Measurements from ENCODE around the gene VAPA. TPM values are rescaled to one million over a fixed set of nuclear protein-coding genes. Genes with fewer than 3 reads are reported as not detected.

VAPA gene
- total RNA-seq, 2 experiments from 2014 or later: 125 to 129 TPM

DNA sequence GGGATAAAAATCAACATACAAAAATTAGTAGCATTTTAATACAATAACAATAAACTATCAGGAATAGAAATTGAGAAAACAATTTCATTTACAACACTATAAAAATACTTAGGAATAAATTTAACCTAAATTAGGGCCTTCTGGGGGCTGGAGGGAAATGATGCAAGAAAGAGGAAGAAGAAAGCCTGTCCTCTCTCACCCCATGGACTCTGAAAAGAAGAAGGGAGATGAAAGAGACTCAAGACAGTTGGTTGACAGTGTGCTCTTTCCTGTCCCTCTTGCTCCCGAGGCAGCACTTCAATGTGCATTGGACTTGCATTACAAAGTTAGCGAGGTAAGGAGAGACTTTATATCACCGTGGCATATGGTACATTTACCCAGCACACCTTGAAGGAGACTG, 88.5 kb downstream of the VAPA start:
- H3K27ac Mint-ChIP-seq: no peak overlapping the region
- DNase-seq: no peak
- POLR2A ChIA-PET: no interaction called here
- no peaks in the 10 kb centered on the region for H3K36me3 Mint-ChIP-seq
- H3K9me3 Mint-ChIP-seq: peaks cover 9% of the 10 kb centered on the region
- peaks cover 6% of the 10 kb centered on the region for H3K27me3 Mint-ChIP-seq
- no peak overlapping the region for H3K4me3 Mint-ChIP-seq
- no peak for ATAC-seq (ENCODE audit: low read depth)
- H3K4me1 Mint-ChIP-seq: no peaks in the 10 kb centered on the region

- H3K9me3 Mint-ChIP-seq: peaks cover 7% of the 10 kb centered on the region
These were observed 89.5 kb downstream of the VAPA start for GRCh38 chr18:10003281-10003680.

DNA sequence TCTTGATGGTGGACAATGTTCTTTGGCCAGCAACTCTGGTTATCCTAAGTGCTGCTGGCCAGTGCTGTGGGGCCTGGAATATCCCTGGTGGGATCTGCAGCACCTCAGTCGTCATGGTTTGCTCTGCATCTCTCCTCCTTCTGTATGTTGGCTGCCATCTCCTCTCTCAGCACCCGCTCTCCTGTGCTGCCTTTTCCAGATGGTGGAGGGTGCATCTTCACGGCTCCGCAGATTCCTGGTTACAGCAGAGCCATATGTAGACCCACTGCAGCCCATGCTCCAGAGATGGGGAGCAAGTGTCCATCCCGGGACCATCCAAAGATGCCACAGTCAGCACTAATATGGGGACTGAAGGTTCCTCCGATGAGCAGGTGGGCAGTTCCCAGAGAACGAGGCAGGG, 90.0 kb downstream of the VAPA start:
- ATAC-seq (ENCODE audit: low read depth) (no peak), DNase-seq (no peak)
- peaks cover 6% of the 10 kb centered on the region for H3K27me3 Mint-ChIP-seq
- H3K4me1 Mint-ChIP-seq: no peaks in the 10 kb centered on the region
- no peaks in the 10 kb centered on the region for H3K36me3 Mint-ChIP-seq
- POLR2A ChIA-PET: no interaction called here
- H3K4me3 Mint-ChIP-seq: no peak overlapping the region
- H3K27ac Mint-ChIP-seq: no peak overlapping the region
- H3K9me3 Mint-ChIP-seq: peaks cover 7% of the 10 kb centered on the region

More at GRCh38 chr18:10003281-10003680, 89.5 kb downstream of the VAPA start:
- Mint-ChIP-seq H3K4me1 (no peaks in the 10 kb centered on the region), H3K4me3 (no peak overlapping the region), H3K27me3 (peaks cover 6% of the 10 kb centered on the region), H3K36me3 (no peaks in the 10 kb centered on the region), H3K27ac (no peak overlapping the region)
- DNase-seq: no peak
- POLR2A ChIA-PET: no interaction called here
- no peak for ATAC-seq (ENCODE audit: low read depth)

DNA sequence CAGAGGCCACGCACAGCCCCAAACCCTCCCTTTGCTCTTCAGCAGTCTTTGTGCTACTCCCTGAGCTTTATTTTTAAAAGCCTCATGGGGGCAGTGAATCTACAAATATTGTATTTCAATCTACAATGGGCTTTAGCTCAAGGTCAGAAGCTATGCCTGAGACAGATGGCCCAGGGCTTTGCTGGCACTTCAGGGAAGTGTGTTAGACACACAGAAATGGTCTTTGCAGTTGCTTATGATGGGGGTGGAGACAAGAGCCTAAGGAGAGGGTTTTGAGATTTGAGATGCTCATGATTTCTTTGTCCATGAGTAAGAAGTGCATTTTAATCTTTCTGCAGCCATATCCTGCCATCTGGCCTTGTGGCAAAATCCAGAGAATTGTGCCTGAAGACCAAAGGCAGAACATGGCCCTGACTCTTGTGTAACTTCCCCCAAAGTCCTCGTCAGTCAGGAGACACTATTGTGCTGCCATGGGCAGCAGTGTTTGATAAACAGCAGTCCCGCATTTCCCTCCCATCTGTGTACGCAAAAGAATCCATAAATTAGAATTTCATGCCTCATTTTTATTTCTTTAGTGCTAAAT, 92.6 kb downstream of the VAPA start:
- ATAC-seq (ENCODE audit: low read depth) (no peak), DNase-seq (no peak)
- Mint-ChIP-seq H3K27me3 (peaks cover 2% of the 10 kb centered on the region), H3K27ac (no peak overlapping the region), H3K4me1 (no peaks in the 10 kb centered on the region), H3K9me3 (no peaks in the 10 kb centered on the region), H3K4me3 (no peak overlapping the region), H3K36me3 (no peaks in the 10 kb centered on the region)
- POLR2A ChIA-PET: no interaction called here

- no peak for DNase-seq
- no peak for ATAC-seq (ENCODE audit: low read depth)
These were observed 94.3 kb downstream of the VAPA start for GRCh38 chr18:10008006-10008647.

More at GRCh38 chr18:10008006-10008647, 94.3 kb downstream of the VAPA start:
- POLR2A ChIA-PET: no interaction called here
- Mint-ChIP-seq H3K27me3 (peaks cover 4% of the 10 kb centered on the region), H3K36me3 (no peaks in the 10 kb centered on the region), H3K4me1 (no peaks in the 10 kb centered on the region), H3K27ac (no peak overlapping the region), H3K4me3 (no peak overlapping the region), H3K9me3 (no peaks in the 10 kb centered on the region)

Other genes with a start within 250 kb of the VAPA start
- gene RAB31, start 205.7 kb upstream of the VAPA start, total RNA-seq: 1 to 10 TPM in 1 of 2 experiments, under 1 TPM in 1; 0.94 to 3.6 TPM
- not detected for gene TXNDC2, start 28.0 kb upstream of the VAPA start, total RNA-seq